GM23338 (cell line): ENCODE results near the gene HDGFL2. TPM values are rescaled to one million over a fixed set of nuclear protein-coding genes. Genes with fewer than 3 reads are reported as not detected.
A peak's percentile ranks its signal among the peaks of the same experiment; 100 is the strongest.

Experiments used
- ATAC-seq: fragments of 200-7000 bp; cut with Tn5 transposase; 3 replicates; pipeline ENCODE4 v1.9.1; 2020
- DNase-seq: peaks from one replicate; pipeline ENCODE4 v3.0.0-alpha.2; 2015; ENCODE audit warnings: low spot score
- H2AFZ ChIP-seq: fragments of 200-600 bp; sonication (generic); 2 replicates; pipeline ENCODE4 v1.8.0; 2016; ENCODE audit warnings: antibody characterized with exemption, mild to moderate bottlenecking, moderate library complexity
- H3F3A ChIP-seq: fragments of 200-600 bp; sonication (generic); replicated peaks from 2 replicates; pipeline ENCODE4 v1.8.0; 2017; ENCODE audit warnings: antibody characterized with exemption, mixed run types, low read depth
- H3K27ac ChIP-seq: fragments of 200-600 bp; sonication (generic); 2 replicates; pipeline ENCODE4 v1.6.1; 2016; ENCODE audit warnings: low read depth
- H3K27me3 ChIP-seq: fragments of 200-600 bp; sonication (generic); 2 replicates; pipeline ENCODE4 v1.8.0; 2016; ENCODE audit warnings: mild to moderate bottlenecking, mixed run types, moderate library complexity; ENCODE audit not compliant: insufficient read depth
- H3K36me3 ChIP-seq: fragments of 200-600 bp; sonication (generic); 2 replicates; pipeline ENCODE4 v1.8.0; 2016; ENCODE audit warnings: mild to moderate bottlenecking; ENCODE audit not compliant: insufficient read depth
- H3K4me1 ChIP-seq: fragments of 200-600 bp; sonication (generic); 2 replicates; pipeline ENCODE4 v1.8.0; 2016; ENCODE audit warnings: mild to moderate bottlenecking, moderate library complexity; ENCODE audit not compliant: insufficient read depth
- H3K4me2 ChIP-seq: fragments of 200-600 bp; sonication (generic); 2 replicates; pipeline ENCODE4 v1.7.1; 2017; ENCODE audit warnings: mixed run types
- H3K4me3 ChIP-seq: fragments of 200-600 bp; sonication (generic); 2 replicates; pipeline ENCODE4 v1.6.1; 2016; ENCODE audit warnings: mixed run types
- H3K79me2 ChIP-seq: fragments of 200-600 bp; sonication (generic); replicated peaks from 2 replicates; pipeline ENCODE4 v1.8.0; 2017; ENCODE audit warnings: mild to moderate bottlenecking; ENCODE audit not compliant: insufficient read depth
- H3K9me2 ChIP-seq: fragments of 200-600 bp; sonication (generic); 2 replicates; pipeline ENCODE4 v1.8.0; 2017; ENCODE audit not compliant: insufficient read depth
- H4K20me1 ChIP-seq: fragments of 200-600 bp; sonication (generic); replicated peaks from 2 replicates; pipeline ENCODE4 v1.8.0; 2017; ENCODE audit warnings: mild to moderate bottlenecking; ENCODE audit not compliant: insufficient read depth
- H3K27ac Mint-ChIP-seq: 2 replicates; pipeline ENCODE4 v1.8.0; 2020; ENCODE audit warnings: inconsistent platforms, mild to moderate bottlenecking, moderate library complexity, mixed read lengths
- H3K27me3 Mint-ChIP-seq: 3 replicates; pipeline ENCODE4 v1.8.0; 2022; ENCODE audit warnings: low read depth, mild to moderate bottlenecking, moderate library complexity, mixed read lengths, inconsistent platforms; ENCODE audit not compliant: insufficient read depth, poor library complexity
- H3K36me3 Mint-ChIP-seq: 3 replicates; pipeline ENCODE4 v1.8.0; 2021; ENCODE audit warnings: low read depth, mild to moderate bottlenecking, inconsistent platforms, moderate library complexity, mixed read lengths
- H3K4me1 Mint-ChIP-seq: 3 replicates; pipeline ENCODE4 v1.8.0; 2020; ENCODE audit warnings: mild to moderate bottlenecking, inconsistent platforms, mixed read lengths
- H3K4me3 Mint-ChIP-seq: 3 replicates; pipeline ENCODE4 v1.8.0; 2021; ENCODE audit warnings: moderate library complexity, mild to moderate bottlenecking, inconsistent platforms, mixed read lengths
- H3K9me3 Mint-ChIP-seq: 3 replicates; pipeline ENCODE4 v1.8.0; 2020; ENCODE audit warnings: moderate library complexity, mild to moderate bottlenecking, inconsistent platforms, mixed read lengths
- NANOG ChIP-seq: IDR thresholded peaks from 2 replicates; pipeline ENCODE4 v1.6.1; 2016; ENCODE audit warnings: antibody characterized with exemption, borderline replicate concordance
- POLR2AphosphoS5 ChIP-seq: IDR thresholded peaks from 2 replicates; pipeline ENCODE4 v1.6.1; 2016; ENCODE audit warnings: antibody characterized with exemption, low read depth
- REST ChIP-seq: IDR thresholded peaks from one replicate; pipeline ENCODE4 v1.6.1; 2018; ENCODE audit warnings: antibody characterized with exemption; ENCODE audit not compliant: unreplicated experiment
- ZNF114 ChIP-seq: fragments of 250-450 bp; sonication (Bioruptor Pico); IDR thresholded peaks from 2 replicates; pipeline ENCODE4 v1.5.0; 2020; ENCODE audit warnings: mild to moderate bottlenecking, moderate library complexity
- ZNF462 ChIP-seq: fragments of 250-450 bp; sonication (Bioruptor Pico); IDR thresholded peaks from 2 replicates; pipeline ENCODE4 v1.5.0; 2020; ENCODE audit warnings: mild to moderate bottlenecking, moderate library complexity
- polyA plus RNA-seq: library from polyadenylated mRNA; unstranded; fragments of >200 nt; fragmentation: Nextera tagmentation; extraction: Ambion mirVana; gene quantifications from 2 replicates; pipeline ENCODE4 v1.2.1, GENCODE V29; 2016
- total RNA-seq: library from RNA; depleted of rRNA; stranded (reverse); fragments of >200 nt; shearing (Covaris generic); gene quantifications from 2 replicates; pipeline ENCODE4 v1.2.3, GENCODE V29; 2014

Gene HDGFL2
- total and polyA plus RNA-seq, 2 experiments from 2014 or later = 64.8 to 113 TPM

GRCh38 chr19:4432918-4433506 is 39.1 kb upstream of the HDGFL2 start:
- H3K36me3 Mint-ChIP-seq = peaks cover 100% of the 10 kb centered on the region
- H3K27ac ChIP-seq = no peak overlapping the region
- peaks cover 28% of the 10 kb centered on the region for H3K79me2 ChIP-seq
- H4K20me1 ChIP-seq = peaks cover 16% of the 10 kb centered on the region
- no peak overlapping the region for H2AFZ ChIP-seq
- H3K4me1 ChIP-seq = no peaks in the 10 kb centered on the region
- H3K36me3 ChIP-seq = peaks cover 68% of the 10 kb centered on the region
- no peaks in the 10 kb centered on the region for H3K27me3 ChIP-seq
- DNase-seq = no peak
- no peak for ATAC-seq
- H3K9me3 Mint-ChIP-seq = no peaks in the 10 kb centered on the region; the same call in 2 of the 3 replicates
- no peaks in the 10 kb centered on the region; the same call in 2 of the 3 replicates for H3K4me1 Mint-ChIP-seq
- TF ChIP-seq POLR2AphosphoS5 = no peak
- TF ChIP-seq ZNF462 = no peak
- TF ChIP-seq NANOG = no peak
- TF ChIP-seq ZNF114 = no peak
- H3K9me2 ChIP-seq = no peaks in the 10 kb centered on the region
- peaks cover 12% of the 10 kb centered on the region for H3F3A ChIP-seq
- H3K4me3 ChIP-seq = no peak overlapping the region
- H3K4me3 Mint-ChIP-seq = no peak overlapping the region
- H3K4me2 ChIP-seq = no peak overlapping the region
- peaks cover 17% of the 10 kb centered on the region for H3K27me3 Mint-ChIP-seq
- H3K27ac Mint-ChIP-seq = no peak overlapping the region

- Histone ChIP-seq H3K4me1 (no peaks in the 10 kb centered on the region), H3K4me2 (no peak overlapping the region), H3K79me2 (peaks cover 39% of the 10 kb centered on the region), H4K20me1 (peaks cover 28% of the 10 kb centered on the region), H3K27ac (peak overlapping the region; percentile 63; the same call in 1 of the 2 replicates), H3F3A (peaks cover 13% of the 10 kb centered on the region), H3K36me3 (peaks cover 68% of the 10 kb centered on the region), H3K27me3 (no peaks in the 10 kb centered on the region), H3K4me3 (no peak overlapping the region), H3K9me2 (no peaks in the 10 kb centered on the region), H2AFZ (no peak overlapping the region)
- H3K27me3 Mint-ChIP-seq = peaks cover 13% of the 10 kb centered on the region
- H3K27ac Mint-ChIP-seq = no peak overlapping the region
- no peaks in the 10 kb centered on the region; the same call in 2 of the 3 replicates for H3K4me1 Mint-ChIP-seq
- no peak overlapping the region for H3K4me3 Mint-ChIP-seq
- H3K9me3 Mint-ChIP-seq = no peaks in the 10 kb centered on the region; the same call in 2 of the 3 replicates
- H3K36me3 Mint-ChIP-seq = peaks cover 100% of the 10 kb centered on the region
- DNase-seq = no peak
- TF ChIP-seq REST = no peak
- no peak for ATAC-seq
Observed at GRCh38 chr19:4434391-4434790, 37.7 kb upstream of the HDGFL2 start.
